Panc1 (cell line): ENCODE measurements around the gene PRDM2. TPM values are rescaled to one million over a fixed set of nuclear protein-coding genes. Genes with fewer than 3 reads are reported as not detected.

Source experiments
- ATAC-seq: fragments of 200-7000 bp; cut with Tn5 transposase; 2 replicates; pipeline ENCODE4 v1.9.1; 2020; ENCODE audit warnings: mild to moderate bottlenecking, moderate library complexity
- BruUV-seq: library from RNA; stranded (reverse); fragments of 400-500 nt; replicated peaks from 2 replicates; lab custom pipeline; 2021; lab: Mats Ljungman, UMichigan
- CTCF ChIA-PET: fragments of 300-600 bp; sonication (Branson Sonifier 250); formaldehyde crosslinking; loops from one replicate; lab custom pipeline; 2022; ENCODE audit warnings: antibody characterized with exemption; lab: Charles Lee
- POLR2A ChIA-PET: fragments of 300-600 bp; sonication (Branson Sonifier 250); formaldehyde crosslinking; loops from one replicate; lab custom pipeline; 2022; ENCODE audit warnings: antibody characterized with exemption; lab: Charles Lee
- DNase-seq: peaks from one replicate; pipeline ENCODE4 v3.0.0-alpha.2; 2010; ENCODE audit warnings: low read depth, low spot score
- H3K27ac ChIP-seq: 2 replicates; pipeline ENCODE4 v1.5.1; 2011; ENCODE audit warnings: mild to moderate bottlenecking, low read length, inconsistent platforms
- H3K27me3 ChIP-seq: fragments of 200-500 bp; sonication (Bioruptor generic); 2 replicates; pipeline ENCODE4 v1.6.0; 2014; ENCODE audit warnings: low read length, inconsistent platforms; ENCODE audit not compliant: control insufficient read depth, insufficient read depth
- H3K36me3 ChIP-seq: fragments of 200-500 bp; sonication (Bioruptor generic); 2 replicates; pipeline ENCODE4 v1.5.1; 2014; ENCODE audit warnings: inconsistent platforms, mild to moderate bottlenecking, low read length, moderate library complexity; ENCODE audit not compliant: control insufficient read depth, insufficient read depth
- H3K4me1 ChIP-seq: 2 replicates; pipeline ENCODE4 v1.5.1; 2011; ENCODE audit warnings: inconsistent platforms, mild to moderate bottlenecking, low read length, moderate library complexity; ENCODE audit not compliant: control insufficient read depth, insufficient read depth
- H3K4me3 ChIP-seq, 2 experiments: 2 replicates each; pipeline ENCODE4 v1.5.1; 2011 to 2012; ENCODE audit warnings: low read depth in 2 of 2, low read length in 2 of 2, mild to moderate bottlenecking in 2 of 2, inconsistent platforms in 1 of 2, moderate library complexity in 1 of 2
- H3K9me3 ChIP-seq: fragments of 200-500 bp; sonication (Bioruptor generic); 2 replicates; pipeline ENCODE4 v1.5.1; 2014; ENCODE audit warnings: low read depth, mild to moderate bottlenecking, inconsistent platforms, low read length, moderate library complexity; ENCODE audit not compliant: control insufficient read depth, insufficient read depth
- CTCF ChIP-seq: fragments of 450-650 bp; IDR thresholded peaks from 2 replicates; pipeline ENCODE4 v1.5.1; 2017; ENCODE audit warnings: mild to moderate bottlenecking
- POLR2AphosphoS5 ChIP-seq: IDR thresholded peaks from 2 replicates; pipeline ENCODE4 v1.6.1; 2012; ENCODE audit warnings: mild to moderate bottlenecking, low read depth, low read length, moderate library complexity
- REST ChIP-seq, 2 experiments: IDR thresholded peaks; 2 replicates each; pipeline ENCODE4 v1.6.1; 2011 to 2012; ENCODE audit warnings: low read depth in 2 of 2, control low read depth in 1 of 2, low read length in 1 of 2, mild to moderate bottlenecking in 1 of 2, moderate library complexity in 1 of 2; ENCODE audit not compliant: insufficient read depth in 1 of 2
- SIN3A ChIP-seq: IDR thresholded peaks from 2 replicates; pipeline ENCODE4 v1.6.1; 2012; ENCODE audit warnings: low read depth, mild to moderate bottlenecking, low read length, moderate library complexity, borderline replicate concordance; ENCODE audit not compliant: insufficient read depth
- TCF7L2 ChIP-seq: IDR thresholded peaks from 2 replicates; pipeline ENCODE4 v1.6.1; 2011; ENCODE audit warnings: mild to moderate bottlenecking, low read depth, low read length, inconsistent platforms
- in situ Hi-C: cut with HindIII; loops from 2 replicates; pipeline ENCODE4 v1.10.0; 2016; ENCODE audit warnings: low sequenced_read_pairs, low pct_unique_long_range_greater_than_20kb
- intact Hi-C: fragments of 100-400 bp; cut with micrococcal nuclease; formaldehyde crosslinking; loops from one replicate; pipeline ENCODE4 v1.10.0; 2022; ENCODE audit not compliant: unreplicated experiment
- total RNA-seq: library from RNA; stranded (reverse); gene quantifications from one replicate; pipeline ENCODE4 v1.2.1, GENCODE V29; 2021; ENCODE audit not compliant: unreplicated experiment

PRDM2 gene
- total RNA-seq, 1 experiment from 2014 or later, result 40.3 TPM

- CTCF ChIA-PET, result no interaction called here
These were observed 22.9 kb downstream of the PRDM2 start for GRCh38 chr1:13722808-13723360.

GRCh38 chr1:13723810-13724209, 23.8 kb downstream of the PRDM2 start:
- intact Hi-C loops (no loop called here), in situ Hi-C loops (no loop called here)
- no TSS peak for BruUV-seq
- no peaks in the 10 kb centered on the region for H3K4me1 ChIP-seq
- H3K4me3 ChIP-seq, result no peak overlapping the region
- H3K27ac ChIP-seq, result no peak overlapping the region
- ChIA-PET CTCF (interaction anchor here (0.6 kb wide), 1 partner anchor 30 kb away, joined by 13 read pairs; no protein-coding TSS in a partner anchor), POLR2A (no interaction called here)
- no peaks in the 10 kb centered on the region for H3K36me3 ChIP-seq
- no peak for ATAC-seq
- H3K9me3 ChIP-seq, result no peaks in the 10 kb centered on the region
- no peak for DNase-seq
- TF ChIP-seq REST (IDR thresholded peaks at IDR 0.05; ENCODE audit: insufficient read depth in 1 of 2, low read depth in 2 of 2, low read length in 1 of 2) (no peak), TCF7L2 (no peak), POLR2AphosphoS5 (no peak), CTCF (no peak), SIN3A (no peak)
- no peaks in the 10 kb centered on the region for H3K27me3 ChIP-seq

More at GRCh38 chr1:13722808-13723360, 22.9 kb downstream of the PRDM2 start:
- no peak for DNase-seq
- no peak overlapping the region for H3K4me3 ChIP-seq
- ATAC-seq, result no peak
- POLR2A ChIA-PET, result no interaction called here
- H3K9me3 ChIP-seq, result no peaks in the 10 kb centered on the region
- H3K27ac ChIP-seq, result no peak overlapping the region
- BruUV-seq, result no TSS peak
- no peak for TF ChIP-seq REST (IDR thresholded peaks at IDR 0.05; ENCODE audit: insufficient read depth in 1 of 2, low read depth in 2 of 2, low read length in 1 of 2)
- no peak for TF ChIP-seq TCF7L2
- intact Hi-C loops, result no loop called here
- no peaks in the 10 kb centered on the region for H3K4me1 ChIP-seq
- no peaks in the 10 kb centered on the region for H3K27me3 ChIP-seq
- no peaks in the 10 kb centered on the region for H3K36me3 ChIP-seq
- in situ Hi-C loops, result no loop called here
